ENCODE results near the gene HDAC11. TPM values are rescaled to one million over a fixed set of nuclear protein-coding genes. Genes with fewer than 3 reads are reported as not detected.
"Not testable (repeated sequence)": the region's sequence is repeated elsewhere in the genome, so short reads cannot be mapped to it uniquely, and the experiment has no call there.

HDAC11 gene
- total RNA-seq, 4 donors from 2014 or later = 20.6 to 28.3 (median 22.8) TPM

- no peak overlapping the region for H3K4me3 ChIP-seq (ENCODE audit: low read depth, poor library complexity, severe bottlenecking)
- intact Hi-C loops (cut with DNase I; ENCODE audit: low total_unique reads) = no loop called here
- TF ChIP-seq POLR2A (IDR thresholded peaks at IDR 0.05) (no peak), CTCF (IDR thresholded peaks at IDR 0.05) (no peak)
- WGBS, 2 donors = 87 to 88% methylated on average over 9 of the region's 9 CpGs
- no peak for DNase-seq (ENCODE audit: low spot score in 2 of 2)
These were observed 40.3 kb downstream of the HDAC11 start for GRCh38 chr3:13520326-13520880.

GRCh38 chr3:13521309-13521708, 41.2 kb downstream of the HDAC11 start:
- no peak overlapping the region for H3K4me3 ChIP-seq (ENCODE audit: low read depth, poor library complexity, severe bottlenecking)
- TF ChIP-seq POLR2A (IDR thresholded peaks at IDR 0.05) (no peak), CTCF (IDR thresholded peaks at IDR 0.05) (no peak)
- intact Hi-C loops (cut with DNase I; ENCODE audit: low total_unique reads) = no loop called here
- no peak for DNase-seq (ENCODE audit: low spot score in 2 of 2)
- 61 to 64% methylated on average over 6 of the region's 6 CpGs for WGBS, 2 donors

- intact Hi-C loops (cut with DNase I; ENCODE audit: low total_unique reads); H3K4me3 ChIP-seq (ENCODE audit: low read depth, poor library complexity, severe bottlenecking); DNase-seq (ENCODE audit: low spot score in 2 of 2): not testable (repeated sequence)
- 100% methylated on average over 2 of the region's 2 CpGs for WGBS, 2 donors
These were observed 41.6 kb downstream of the HDAC11 start for GRCh38 chr3:13521749-13522148.

GRCh38 chr3:13522236-13522635, 42.1 kb downstream of the HDAC11 start:
- 93 to 95% methylated on average over 5 of the region's 5 CpGs for WGBS, 2 donors
- TF ChIP-seq POLR2A (IDR thresholded peaks at IDR 0.05) = no peak
- TF ChIP-seq CTCF (IDR thresholded peaks at IDR 0.05) = no peak
- H3K4me3 ChIP-seq (ENCODE audit: low read depth, poor library complexity, severe bottlenecking) = no peak overlapping the region
- DNase-seq (ENCODE audit: low spot score in 2 of 2) = no peak
- intact Hi-C loops (cut with DNase I; ENCODE audit: low total_unique reads) = no loop called here

- no peak overlapping the region for H3K4me3 ChIP-seq (ENCODE audit: low read depth, poor library complexity, severe bottlenecking)
These were observed 45.0 kb downstream of the HDAC11 start for GRCh38 chr3:13524979-13525669.

More at GRCh38 chr3:13524979-13525669, 45.0 kb downstream of the HDAC11 start:
- no peak for DNase-seq (ENCODE audit: low spot score in 2 of 2)
- intact Hi-C loops (cut with DNase I; ENCODE audit: low total_unique reads) = no loop called here
- WGBS, 2 donors = 62 to 67% methylated on average over 10 of the region's 10 CpGs
- TF ChIP-seq POLR2A (IDR thresholded peaks at IDR 0.05) (no peak), CTCF (IDR thresholded peaks at IDR 0.05) (no peak)
